Ectodermal cell (in vitro differentiated cells): Measurements from ENCODE around the gene ADAMTS12.

ENCODE experiments used
- H3K27ac ChIP-seq: 2 replicates; pipeline ENCODE4 v1.7.0; 2013; ENCODE audit warnings: mild to moderate bottlenecking, low read depth, low read length; ENCODE audit not compliant: insufficient read depth, poor library complexity, severe bottlenecking
- H3K27me3 ChIP-seq: 2 replicates; pipeline ENCODE4 v1.7.0; 2013; ENCODE audit warnings: mild to moderate bottlenecking, low read length; ENCODE audit not compliant: insufficient read depth, control insufficient read depth, poor library complexity, severe bottlenecking
- H3K36me3 ChIP-seq: one replicate; pipeline ENCODE4 v1.7.0; 2013; ENCODE audit warnings: low read length; ENCODE audit not compliant: control insufficient read depth, insufficient read depth
- H3K4me1 ChIP-seq: one replicate; pipeline ENCODE4 v1.7.0; 2013; ENCODE audit warnings: low read length; ENCODE audit not compliant: control insufficient read depth, insufficient read depth
- H3K4me3 ChIP-seq: 2 replicates; pipeline ENCODE4 v1.7.0; 2013; ENCODE audit warnings: low read depth, low read length, control low read depth; ENCODE audit not compliant: insufficient read depth
- H3K9me3 ChIP-seq: 2 replicates; pipeline ENCODE4 v1.7.0; 2013; ENCODE audit warnings: mild to moderate bottlenecking, low read length, moderate library complexity; ENCODE audit not compliant: control insufficient read depth
- WGBS, 2 experiments: methylation state at CpG; one replicate each; pipeline ENCODE4 v1.1.7; 2013; ENCODE audit warnings: missing lambda C conversion rate in 2 of 2; 5-methylcytosine and 5-hydroxymethylcytosine counted together

Gene ADAMTS12

GRCh38 chr5:33628796-33629195 is 263.0 kb downstream of the ADAMTS12 start:
- H3K36me3 ChIP-seq, result no peaks in the 10 kb centered on the region
- H3K27ac ChIP-seq, result no peak overlapping the region
- H3K4me3 ChIP-seq, result no peak overlapping the region
- H3K9me3 ChIP-seq, result no peaks in the 10 kb centered on the region
- no peaks in the 10 kb centered on the region for H3K4me1 ChIP-seq
- H3K27me3 ChIP-seq, result no peaks in the 10 kb centered on the region
- 98 to 100% methylated on average over 1 of the region's 1 CpG for WGBS, 2 experiments

- no peaks in the 10 kb centered on the region for H3K4me1 ChIP-seq
- no peak overlapping the region for H3K27ac ChIP-seq
- no peaks in the 10 kb centered on the region for H3K9me3 ChIP-seq
- no peaks in the 10 kb centered on the region for H3K36me3 ChIP-seq
- H3K4me3 ChIP-seq, result no peak overlapping the region
- H3K27me3 ChIP-seq, result no peaks in the 10 kb centered on the region
- WGBS, 2 experiments, result 80 to 100% methylated on average over 1 of the region's 1 CpG
Measured at GRCh38 chr5:33621514-33621913, 270.3 kb downstream of the ADAMTS12 start.

GRCh38 chr5:33614039-33614438 is 277.8 kb downstream of the ADAMTS12 start:
- H3K27ac ChIP-seq, result no peak overlapping the region
- no peaks in the 10 kb centered on the region for H3K36me3 ChIP-seq
- H3K9me3 ChIP-seq, result no peaks in the 10 kb centered on the region
- no peaks in the 10 kb centered on the region for H3K4me1 ChIP-seq
- H3K27me3 ChIP-seq, result no peaks in the 10 kb centered on the region
- no peak overlapping the region for H3K4me3 ChIP-seq
- WGBS, 2 experiments, result 94 to 95% methylated on average over 3 of the region's 3 CpGs

GRCh38 chr5:33612386-33612785 is 279.4 kb downstream of the ADAMTS12 start:
- H3K9me3 ChIP-seq, result no peaks in the 10 kb centered on the region
- WGBS, 2 experiments, result 83% methylated on average over 1 of the region's 1 CpG; no CpG with 5 or more reads in 1 of the 2 experiments
- no peaks in the 10 kb centered on the region for H3K4me1 ChIP-seq
- no peaks in the 10 kb centered on the region for H3K36me3 ChIP-seq
- H3K27me3 ChIP-seq, result no peaks in the 10 kb centered on the region
- H3K4me3 ChIP-seq, result no peak overlapping the region
- H3K27ac ChIP-seq, result no peak overlapping the region

- Histone ChIP-seq H3K4me1 (no peaks in the 10 kb centered on the region), H3K36me3 (no peaks in the 10 kb centered on the region), H3K27me3 (no peaks in the 10 kb centered on the region), H3K9me3 (no peaks in the 10 kb centered on the region), H3K4me3 (no peak overlapping the region), H3K27ac (no peak overlapping the region)
- 83 to 96% methylated on average over 1 of the region's 1 CpG for WGBS, 2 experiments
Measured at GRCh38 chr5:33611877-33612276, 279.9 kb downstream of the ADAMTS12 start.

GRCh38 chr5:33608344-33609041 is 283.3 kb downstream of the ADAMTS12 start:
- Histone ChIP-seq H3K27ac (no peak overlapping the region), H3K36me3 (no peaks in the 10 kb centered on the region)
- 82 to 86% methylated on average over 8 of the region's 8 CpGs for WGBS, 2 experiments

GRCh38 chr5:33604503-33604902 is 287.3 kb downstream of the ADAMTS12 start:
- 96% methylated on average over 2 of the region's 2 CpGs for WGBS, 2 experiments
- H3K4me1 ChIP-seq, result no peaks in the 10 kb centered on the region
- no peaks in the 10 kb centered on the region for H3K36me3 ChIP-seq
- no peaks in the 10 kb centered on the region for H3K9me3 ChIP-seq
- no peak overlapping the region for H3K4me3 ChIP-seq
- no peak overlapping the region for H3K27ac ChIP-seq
- no peaks in the 10 kb centered on the region for H3K27me3 ChIP-seq

More at GRCh38 chr5:33608344-33609041, 283.3 kb downstream of the ADAMTS12 start:
- Histone ChIP-seq H3K9me3 (no peaks in the 10 kb centered on the region), H3K4me1 (no peaks in the 10 kb centered on the region), H3K27me3 (no peaks in the 10 kb centered on the region), H3K4me3 (no peak overlapping the region)

GRCh38 chr5:33601881-33602280 is 289.9 kb downstream of the ADAMTS12 start:
- Histone ChIP-seq H3K27me3 (no peaks in the 10 kb centered on the region), H3K9me3 (no peaks in the 10 kb centered on the region), H3K36me3 (no peaks in the 10 kb centered on the region), H3K4me3 (no peak overlapping the region), H3K27ac (no peak overlapping the region), H3K4me1 (no peaks in the 10 kb centered on the region)
- WGBS, 2 experiments, result 58 to 61% methylated on average over 3 of the region's 3 CpGs

GRCh38 chr5:33595303-33595702 is 296.5 kb downstream of the ADAMTS12 start:
- Histone ChIP-seq H3K4me1 (no peaks in the 10 kb centered on the region), H3K9me3 (no peaks in the 10 kb centered on the region), H3K27ac (no peak overlapping the region), H3K4me3 (no peak overlapping the region), H3K27me3 (no peaks in the 10 kb centered on the region), H3K36me3 (no peaks in the 10 kb centered on the region)
- 75 to 76% methylated on average over 4 of the region's 4 CpGs for WGBS, 2 experiments

GRCh38 chr5:33594006-33594405 is 297.8 kb downstream of the ADAMTS12 start:
- Histone ChIP-seq H3K27ac (no peak overlapping the region), H3K27me3 (no peaks in the 10 kb centered on the region), H3K9me3 (no peaks in the 10 kb centered on the region), H3K4me1 (no peaks in the 10 kb centered on the region), H3K36me3 (no peaks in the 10 kb centered on the region), H3K4me3 (no peak overlapping the region)
- 91 to 92% methylated on average over 4 of the region's 4 CpGs for WGBS, 2 experiments
